HEK293 (cell line): ENCODE results near the gene USP30.

ENCODE experiments used
- CTCF ChIA-PET: fragments of 350-600 bp; formaldehyde crosslinking; extraction: SDS; loops from one replicate; lab custom pipeline; 2021; ENCODE audit warnings: antibody characterized with exemption; lab: Yijun Ruan, JAX
- POLR2A ChIA-PET: fragments of 300-600 bp; formaldehyde crosslinking; extraction: SDS; loops from one replicate; lab custom pipeline; 2020; ENCODE audit warnings: antibody characterized with exemption, inconsistent platforms; lab: Yijun Ruan, JAX
- H3K27ac ChIP-seq: fragments of 200-500 bp; sonication (Bioruptor generic); 2 replicates; pipeline ENCODE4 v1.5.1; 2014; ENCODE audit warnings: low read depth, low read length, control low read depth, inconsistent platforms; ENCODE audit errors: extremely low read depth
- H3K36me3 ChIP-seq, 2 experiments: fragments of 200-500 bp in 1 of 2; sonication (Bioruptor generic) in 1 of 2; 1 replicate in 1 of 2; 2 replicates in 1 of 2; pipeline ENCODE4 v1.5.1; 2014 to 2017; ENCODE audit warnings: inconsistent platforms in 2 of 2, low read length in 2 of 2; ENCODE audit not compliant: control insufficient read depth in 2 of 2, insufficient read depth in 1 of 2
- H3K4me1 ChIP-seq: fragments of 200-500 bp; sonication (Bioruptor generic); 2 replicates; pipeline ENCODE4 v1.5.1; 2014; ENCODE audit warnings: mild to moderate bottlenecking, low read length, inconsistent platforms; ENCODE audit not compliant: control insufficient read depth, insufficient read depth
- H3K4me3 ChIP-seq: 2 replicates; pipeline ENCODE4 v1.5.1; 2011; ENCODE audit warnings: low read depth, mild to moderate bottlenecking, control low read depth, low read length, moderate library complexity
- H3K9me3 ChIP-seq: fragments of 200-500 bp; sonication (Bioruptor generic); 2 replicates; pipeline ENCODE4 v1.5.1; 2014; ENCODE audit warnings: low read depth, low read length, inconsistent platforms; ENCODE audit not compliant: control insufficient read depth, insufficient read depth
- BCL6B ChIP-seq: fragments of 450-650 bp; formaldehyde crosslinking; IDR thresholded peaks from 2 replicates; pipeline ENCODE4 v1.5.1; 2017; ENCODE audit warnings: missing biosample characterization, missing genetic modification characterization
- GLIS2 ChIP-seq: fragments of 450-650 bp; formaldehyde crosslinking; IDR thresholded peaks from 2 replicates; pipeline ENCODE4 v1.5.1; 2016; ENCODE audit warnings: missing biosample characterization, missing genetic modification characterization
- HIC1 ChIP-seq: fragments of 450-650 bp; formaldehyde crosslinking; IDR thresholded peaks from 2 replicates; pipeline ENCODE4 v1.5.1; 2016; ENCODE audit warnings: missing biosample characterization, missing genetic modification characterization
- KLF8 ChIP-seq: fragments of 450-650 bp; formaldehyde crosslinking; IDR thresholded peaks from 2 replicates; pipeline ENCODE4 v1.5.1; 2016; ENCODE audit warnings: missing biosample characterization, missing genetic modification characterization
- TSHZ1 ChIP-seq: fragments of 450-650 bp; formaldehyde crosslinking; IDR thresholded peaks from 2 replicates; pipeline ENCODE4 v1.5.1; 2016; ENCODE audit warnings: missing biosample characterization, missing genetic modification characterization, borderline replicate concordance
- ZBTB17 ChIP-seq: fragments of 450-650 bp; formaldehyde crosslinking; IDR thresholded peaks from 2 replicates; pipeline ENCODE4 v1.5.1; 2016; ENCODE audit warnings: missing biosample characterization, missing genetic modification characterization
- ZBTB20 ChIP-seq: fragments of 450-650 bp; formaldehyde crosslinking; IDR thresholded peaks from 2 replicates; pipeline ENCODE4 v1.5.1; 2016; ENCODE audit warnings: missing biosample characterization, missing genetic modification characterization
- ZNF121 ChIP-seq: fragments of 450-650 bp; formaldehyde crosslinking; IDR thresholded peaks from 2 replicates; pipeline ENCODE4 v1.5.1; 2016; ENCODE audit warnings: missing biosample characterization, missing genetic modification characterization
- ZNF148 ChIP-seq: fragments of 450-650 bp; formaldehyde crosslinking; IDR thresholded peaks from 2 replicates; pipeline ENCODE4 v1.5.0; 2017; ENCODE audit warnings: missing biosample characterization, missing genetic modification characterization, borderline replicate concordance
- ZNF214 ChIP-seq: fragments of 450-650 bp; formaldehyde crosslinking; IDR thresholded peaks from 2 replicates; pipeline ENCODE4 v1.5.1; 2017; ENCODE audit warnings: missing biosample characterization, mild to moderate bottlenecking, missing genetic modification characterization, borderline replicate concordance
- ZNF362 ChIP-seq: fragments of 450-650 bp; formaldehyde crosslinking; IDR thresholded peaks from 2 replicates; pipeline ENCODE4 v1.5.1; 2016; ENCODE audit warnings: missing biosample characterization, missing genetic modification characterization
- ZNF639 ChIP-seq: fragments of 450-650 bp; formaldehyde crosslinking; IDR thresholded peaks from 2 replicates; pipeline ENCODE4 v1.5.1; 2016; ENCODE audit warnings: missing biosample characterization, missing genetic modification characterization
- ZNF776 ChIP-seq: fragments of 450-650 bp; formaldehyde crosslinking; IDR thresholded peaks from 2 replicates; pipeline ENCODE4 v1.5.0; 2017; ENCODE audit warnings: missing biosample characterization, missing genetic modification characterization, borderline replicate concordance
- ZXDB ChIP-seq: fragments of 450-650 bp; formaldehyde crosslinking; IDR thresholded peaks from 2 replicates; pipeline ENCODE4 v1.5.1; 2016; ENCODE audit warnings: missing biosample characterization, missing genetic modification characterization

Gene USP30

GRCh38 chr12:109110988-109111495 lies 58.7 kb downstream of the USP30 start (continued):
- TF ChIP-seq HIC1 (tag by site-specific recombination) (0 out of 2 replicates have a peak, but pooled peaks have one; percentile 22), ZXDB (tag by site-specific recombination) (no peak), GLIS2 (tag by site-specific recombination) (peak; percentile 72), TSHZ1 (tag by site-specific recombination) (no peak)

GRCh38 chr12:109112720-109113465 lies 60.5 kb downstream of the USP30 start:
- Histone ChIP-seq H3K36me3 (peaks cover 7 to 24% of the 10 kb centered on the region in 2 experiments; a peak in 2 of 3 replicates), H3K4me3 (no peak overlapping the region), H3K27ac (no peak overlapping the region), H3K9me3 (no peaks in the 10 kb centered on the region), H3K4me1 (peaks cover 11% of the 10 kb centered on the region)
- TF ChIP-seq ZNF776 (tag by site-specific recombination), result no peak
- TF ChIP-seq ZBTB17 (tag by site-specific recombination), result peak; percentile 53; the same call in 1 of the 2 replicates
- ChIA-PET POLR2A (no interaction called here), CTCF (interaction anchor here (0.5 to 3.0 kb wide), 18 partner anchors 8 to 995 kb away, joined by 3 to 22 read pairs (median 5); no protein-coding TSS in a partner anchor)

GRCh38 chr12:109113661-109114321 lies 61.4 kb downstream of the USP30 start:
- H3K27ac ChIP-seq, result no peak overlapping the region
- peaks cover 11% of the 10 kb centered on the region for H3K4me1 ChIP-seq
- no peaks in the 10 kb centered on the region for H3K9me3 ChIP-seq
- ChIA-PET POLR2A (no interaction called here), CTCF (interaction anchor here (1.2 to 3.0 kb wide), 4 partner anchors 9 to 264 kb away, joined by 3 to 22 read pairs (median 10); no protein-coding TSS in a partner anchor)
- H3K36me3 ChIP-seq, result peaks cover 0 to 15% of the 10 kb centered on the region in 2 experiments; a peak in 2 of 3 replicates
- TF ChIP-seq ZNF148 (tag by site-specific recombination) (no peak), ZBTB20 (tag by site-specific recombination) (no peak), ZNF639 (no peak), BCL6B (tag by site-specific recombination) (no peak), ZNF214 (tag by site-specific recombination) (no peak), ZNF121 (peak; percentile 79), ZNF362 (tag by site-specific recombination) (no peak), KLF8 (tag by site-specific recombination) (no peak)
- TF ChIP-seq, all 188 proteins: peak for 1
- H3K4me3 ChIP-seq, result no peak overlapping the region
